Thoracic aorta (tissue), 2 donors: Measurements from ENCODE around the gene METTL26. TPM values are rescaled to one million over a fixed set of nuclear protein-coding genes. Genes with fewer than 3 reads are reported as not detected.

Experiments used
- ATAC-seq: fragments of 150-250 bp; one replicate; pipeline ENCODE4 v1.8.0; 2017; ENCODE audit warnings: low read depth; ENCODE audit not compliant: insufficient number of reproducible peaks, low FRiP score
- DNase-seq: peaks from one replicate; pipeline ENCODE4 v3.0.0-alpha.2; 2020; ENCODE audit warnings: low spot score
- H3K27ac ChIP-seq, 2 donors: fragments of 200-600 bp; sonication (generic); 1 replicate in 1 of 2; 2 replicates in 1 of 2; pipeline ENCODE4 v1.5.1; 2016; ENCODE audit warnings: mild to moderate bottlenecking in 2 of 2, moderate library complexity in 2 of 2
- H3K27me3 ChIP-seq: fragments of 200-600 bp; sonication (generic); replicated peaks from 2 replicates; pipeline ENCODE4 v1.6.0; 2016; ENCODE audit warnings: mild to moderate bottlenecking; ENCODE audit not compliant: insufficient read depth
- H3K36me3 ChIP-seq: fragments of 200-600 bp; sonication (generic); one replicate; pipeline ENCODE4 v1.5.1; 2016
- H3K4me1 ChIP-seq, 2 donors: fragments of 200-600 bp; sonication (generic); 1 replicate in 1 of 2; 2 replicates in 1 of 2; pipeline versions ENCODE4 v1.5.1 to v1.6.0; 2016; ENCODE audit warnings: low read depth in 2 of 2, mild to moderate bottlenecking in 1 of 2; ENCODE audit not compliant: control insufficient read depth in 1 of 2
- H3K4me3 ChIP-seq: fragments of 200-600 bp; sonication (generic); 2 replicates; pipeline ENCODE4 v1.5.1; 2016; ENCODE audit warnings: mild to moderate bottlenecking
- H3K9me3 ChIP-seq: fragments of 200-600 bp; sonication (generic); 2 replicates; pipeline ENCODE4 v1.5.1; 2016
- CTCF ChIP-seq: fragments of 200-600 bp; sonication (generic); IDR thresholded peaks from one replicate; pipeline ENCODE4 v1.5.1; 2019; ENCODE audit warnings: antibody characterized with exemption
- total RNA-seq, 2 donors: library from RNA; depleted of rRNA; stranded (reverse); fragments of >200 nt; gene quantifications; one replicate each; pipeline versions ENCODE4 v1.1.0 to v1.2.3, GENCODE V29; 2016

Gene METTL26
- total RNA-seq, 2 donors from 2014 or later: 83.4 to 217 TPM

GRCh38 chr16:633336-634050 is 2.6 kb downstream of the METTL26 start:
- Histone ChIP-seq H3K27me3 (no peaks in the 10 kb centered on the region), H3K4me1 (peaks cover 11 to 32% of the 10 kb centered on the region in 2 donors), H3K27ac (no peak overlapping the region), H3K36me3 (no peaks in the 10 kb centered on the region), H3K4me3 (no peak overlapping the region), H3K9me3 (no peaks in the 10 kb centered on the region)
- ATAC-seq (no peak), DNase-seq (no peak)
- no peak for TF ChIP-seq CTCF

- Histone ChIP-seq H3K4me3 (no peak overlapping the region), H3K9me3 (no peaks in the 10 kb centered on the region), H3K4me1 (peaks cover 11 to 27% of the 10 kb centered on the region in 2 donors), H3K36me3 (peaks cover 5% of the 10 kb centered on the region), H3K27ac (no peak overlapping the region), H3K27me3 (no peaks in the 10 kb centered on the region)
- ATAC-seq (no peak), DNase-seq (no peak)
- TF ChIP-seq CTCF: no peak
These were observed 3.4 kb downstream of the METTL26 start for GRCh38 chr16:632486-633335.

- no peak for ATAC-seq
- Histone ChIP-seq H3K4me3 (no peak overlapping the region), H3K36me3 (peaks cover 11% of the 10 kb centered on the region), H3K9me3 (no peaks in the 10 kb centered on the region), H3K27ac (no peak overlapping the region), H3K4me1 (peaks cover 11 to 21% of the 10 kb centered on the region in 2 donors), H3K27me3 (no peaks in the 10 kb centered on the region)
- no peak for TF ChIP-seq CTCF
- no peak for DNase-seq
These were observed 4.2 kb downstream of the METTL26 start for GRCh38 chr16:631808-632358.

- H3K9me3 ChIP-seq: no peaks in the 10 kb centered on the region
- peaks cover 13% of the 10 kb centered on the region for H3K36me3 ChIP-seq
- no peaks in the 10 kb centered on the region for H3K27me3 ChIP-seq
- H3K27ac ChIP-seq: no peak within 1 kb of the TSS
- peaks cover 11 to 21% of the 10 kb centered on the region in 2 donors for H3K4me1 ChIP-seq
- no peak for DNase-seq
- TF ChIP-seq CTCF: no peak
- no peak for ATAC-seq
- no peak within 1 kb of the TSS for H3K4me3 ChIP-seq
These were observed 5.2 kb downstream of the METTL26 start, which contains the start of gene WFIKKN1 for GRCh38 chr16:630815-631405. TSS of gene WFIKKN1 (plus strand) at chr16:630985. CDS start at chr16:631254, 269 bp downstream.
